Uterus (tissue), 2 donors: ENCODE data around the gene CHRNB1.
A peak's percentile ranks its signal among the peaks of the same experiment; 100 is the strongest.

Source experiments
- CTCF ChIP-seq, 4 experiments: fragments of 200-600 bp in 2 of 4; fragments of 450-650 bp in 2 of 4; sonication (generic) in 2 of 4; IDR thresholded peaks; one replicate each; pipeline ENCODE4 v1.5.1; 2016 to 2019; ENCODE audit warnings: antibody characterized with exemption in 4 of 4, mild to moderate bottlenecking in 2 of 4, moderate library complexity in 1 of 4
- POLR2A ChIP-seq, 2 donors: fragments of 450-650 bp; IDR thresholded peaks; one replicate each; pipeline ENCODE4 v1.6.1; 2016; ENCODE audit warnings: antibody characterized with exemption in 2 of 2, mild to moderate bottlenecking in 1 of 2, moderate library complexity in 1 of 2

- TF ChIP-seq CTCF (IDR thresholded peaks at IDR 0.05) (peak in 2 of 4 experiments; percentile 13 to 42), POLR2A (IDR thresholded peaks at IDR 0.05) (no peak)
These were observed 40.1 kb downstream of the CHRNB1 start for GRCh38 chr17:7484919-7485377.
